ENCODE results near the gene ASB1. TPM values are rescaled to one million over a fixed set of nuclear protein-coding genes. Genes with fewer than 3 reads are reported as not detected.

Gene ASB1
- total RNA-seq, 3 donors from 2014 or later, result 11.2 to 18.7 (median 18.4) TPM

DNA sequence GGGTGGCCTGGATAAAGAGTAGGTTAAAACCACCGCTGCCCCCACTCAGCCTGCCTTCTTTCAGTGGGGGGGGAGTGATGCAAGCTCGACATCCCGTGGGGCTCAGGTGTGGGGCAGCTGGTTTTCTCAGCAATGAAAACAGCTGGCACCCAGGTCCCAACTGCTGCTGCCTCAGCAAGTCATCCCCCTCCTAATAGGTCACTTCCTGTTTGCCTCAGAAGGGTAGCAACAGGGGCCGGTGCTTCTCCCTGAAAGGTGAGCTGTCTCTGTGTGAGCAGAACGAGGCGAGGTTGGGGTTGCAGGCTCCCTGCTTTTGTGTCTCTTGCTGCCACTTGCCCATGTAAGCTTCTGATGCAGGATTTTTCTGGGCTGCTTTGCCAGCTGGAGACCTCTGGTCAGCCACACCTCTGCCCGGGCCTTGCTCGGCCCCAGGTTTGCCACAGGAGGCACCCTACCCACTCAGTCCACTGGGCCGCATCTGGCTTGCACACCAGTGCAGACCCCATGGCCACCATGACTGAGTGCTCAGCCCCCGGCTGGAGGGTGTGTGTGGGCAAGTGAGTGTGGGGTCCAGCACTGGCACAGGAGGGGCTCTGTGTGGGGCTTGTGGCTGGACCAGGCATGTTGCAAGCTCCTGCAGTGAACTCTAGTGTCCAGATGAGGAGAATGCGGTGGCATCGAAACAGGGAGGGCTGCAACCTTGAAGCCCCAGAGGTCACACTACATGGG, 11.5 kb upstream of the ASB1 start:
- Histone ChIP-seq H3K27me3 (no peaks in the 10 kb centered on the region), H3K36me3 (no peaks in the 10 kb centered on the region), H3K9me3 (peaks cover 0 to 4% of the 10 kb centered on the region in 2 donors), H3K4me1 (no peaks in the 10 kb centered on the region), H3K27ac (no peak overlapping the region), H3K4me3 (no peak overlapping the region)
- no peak for TF ChIP-seq POLR2A (IDR thresholded peaks at IDR 0.05)
- no peak for TF ChIP-seq POLR2AphosphoS5 (IDR thresholded peaks at IDR 0.05)
- TF ChIP-seq, protein P1, sequence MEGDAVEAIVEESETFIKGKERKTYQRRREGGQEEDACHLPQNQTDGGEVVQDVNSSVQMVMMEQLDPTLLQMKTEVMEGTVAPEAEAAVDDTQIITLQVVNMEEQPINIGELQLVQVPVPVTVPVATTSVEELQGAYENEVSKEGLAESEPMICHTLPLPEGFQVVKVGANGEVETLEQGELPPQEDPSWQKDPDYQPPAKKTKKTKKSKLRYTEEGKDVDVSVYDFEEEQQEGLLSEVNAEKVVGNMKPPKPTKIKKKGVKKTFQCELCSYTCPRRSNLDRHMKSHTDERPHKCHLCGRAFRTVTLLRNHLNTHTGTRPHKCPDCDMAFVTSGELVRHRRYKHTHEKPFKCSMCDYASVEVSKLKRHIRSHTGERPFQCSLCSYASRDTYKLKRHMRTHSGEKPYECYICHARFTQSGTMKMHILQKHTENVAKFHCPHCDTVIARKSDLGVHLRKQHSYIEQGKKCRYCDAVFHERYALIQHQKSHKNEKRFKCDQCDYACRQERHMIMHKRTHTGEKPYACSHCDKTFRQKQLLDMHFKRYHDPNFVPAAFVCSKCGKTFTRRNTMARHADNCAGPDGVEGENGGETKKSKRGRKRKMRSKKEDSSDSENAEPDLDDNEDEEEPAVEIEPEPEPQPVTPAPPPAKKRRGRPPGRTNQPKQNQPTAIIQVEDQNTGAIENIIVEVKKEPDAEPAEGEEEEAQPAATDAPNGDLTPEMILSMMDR (IDR thresholded peaks at IDR 0.05), result no peak
- no peak for DNase-seq (ENCODE audit: low spot score in 2 of 2)
- intact Hi-C loops (cut with DNase I; ENCODE audit: low total_unique reads), result no loop called here

DNA sequence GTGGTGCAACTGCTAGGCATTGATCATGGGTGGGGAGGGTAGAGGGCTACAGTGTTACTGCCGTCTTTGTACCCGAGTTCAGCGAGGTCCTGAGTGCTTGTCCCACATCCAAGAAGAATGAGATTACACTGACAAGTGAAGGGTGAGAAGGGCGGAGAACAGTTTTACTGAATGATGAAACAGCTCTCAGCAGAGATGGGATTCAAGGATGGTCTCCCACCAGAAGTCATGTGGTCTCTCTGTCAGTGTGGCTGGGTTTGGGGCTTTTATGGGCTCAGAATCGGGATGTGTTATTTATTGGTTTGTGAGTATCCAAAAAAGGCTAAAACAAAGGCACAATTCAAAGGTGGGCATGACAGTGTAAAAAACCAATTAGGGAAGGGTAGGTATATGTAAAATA, 10.8 kb upstream of the ASB1 start:
- TF ChIP-seq, protein P1 (IDR thresholded peaks at IDR 0.05), result no peak
- TF ChIP-seq POLR2A (IDR thresholded peaks at IDR 0.05) (no peak), POLR2AphosphoS5 (IDR thresholded peaks at IDR 0.05) (no peak)
- DNase-seq (ENCODE audit: low spot score in 2 of 2), result no peak
- Histone ChIP-seq H3K4me3 (no peak overlapping the region), H3K4me1 (no peaks in the 10 kb centered on the region), H3K36me3 (no peaks in the 10 kb centered on the region), H3K9me3 (peaks cover 0 to 4% of the 10 kb centered on the region in 2 donors), H3K27ac (no peak overlapping the region), H3K27me3 (no peaks in the 10 kb centered on the region)
- intact Hi-C loops (cut with DNase I; ENCODE audit: low total_unique reads), result no loop called here

DNA sequence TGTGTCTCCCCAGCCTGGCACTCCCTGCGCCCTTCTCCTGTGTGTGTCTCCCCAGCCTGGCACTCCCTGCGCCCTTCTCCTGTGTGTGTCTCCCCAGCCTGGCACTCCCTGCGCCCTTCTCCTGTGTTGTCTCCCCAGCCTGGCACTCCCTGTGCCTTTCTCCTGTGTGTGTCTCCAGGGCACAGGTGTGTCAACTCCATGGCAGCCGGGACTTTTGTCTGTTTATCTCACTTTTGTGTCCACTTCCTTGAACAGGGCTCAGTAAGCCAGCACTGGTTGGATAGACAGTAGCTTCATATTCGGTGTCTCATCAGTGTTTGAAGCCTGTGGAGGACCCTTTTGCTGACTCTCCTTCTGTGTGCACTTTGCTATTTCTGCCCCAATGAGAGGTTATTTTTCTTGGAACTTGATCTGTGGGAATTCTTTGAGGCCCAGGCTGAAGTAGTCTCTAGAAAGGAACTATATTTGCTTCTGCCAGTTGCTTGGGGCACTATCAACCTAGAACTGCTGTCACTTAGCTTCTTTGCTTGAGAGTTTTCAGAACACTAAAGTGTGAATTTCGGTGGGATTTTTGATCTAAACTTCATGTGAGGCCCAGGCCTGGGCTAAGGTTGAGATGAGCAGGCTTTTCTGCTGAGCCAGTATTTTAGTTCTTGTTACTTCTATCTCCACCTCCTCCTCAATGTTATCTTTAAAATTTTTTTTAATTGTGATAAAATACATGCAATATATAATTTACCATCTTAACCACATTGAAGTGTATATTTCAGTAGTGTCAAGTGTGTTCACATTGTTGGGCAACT, 8.3 kb upstream of the ASB1 start:
- TF ChIP-seq POLR2AphosphoS5 (IDR thresholded peaks at IDR 0.05) (no peak), POLR2A (IDR thresholded peaks at IDR 0.05) (no peak)
- TF ChIP-seq, protein P1 (IDR thresholded peaks at IDR 0.05), result no peak
- DNase-seq (ENCODE audit: low spot score in 2 of 2), result peak in 1 of 2 donors; percentile 74
- intact Hi-C loops (cut with DNase I; ENCODE audit: low total_unique reads), result no loop called here
- Histone ChIP-seq H3K4me3 (peak overlapping the region in 1 of 3 donors; percentile 15), H3K36me3 (no peaks in the 10 kb centered on the region), H3K27me3 (no peaks in the 10 kb centered on the region), H3K4me1 (no peaks in the 10 kb centered on the region), H3K9me3 (peaks cover 0 to 4% of the 10 kb centered on the region in 2 donors), H3K27ac (peak overlapping the region; percentile 68 to 72)

DNA sequence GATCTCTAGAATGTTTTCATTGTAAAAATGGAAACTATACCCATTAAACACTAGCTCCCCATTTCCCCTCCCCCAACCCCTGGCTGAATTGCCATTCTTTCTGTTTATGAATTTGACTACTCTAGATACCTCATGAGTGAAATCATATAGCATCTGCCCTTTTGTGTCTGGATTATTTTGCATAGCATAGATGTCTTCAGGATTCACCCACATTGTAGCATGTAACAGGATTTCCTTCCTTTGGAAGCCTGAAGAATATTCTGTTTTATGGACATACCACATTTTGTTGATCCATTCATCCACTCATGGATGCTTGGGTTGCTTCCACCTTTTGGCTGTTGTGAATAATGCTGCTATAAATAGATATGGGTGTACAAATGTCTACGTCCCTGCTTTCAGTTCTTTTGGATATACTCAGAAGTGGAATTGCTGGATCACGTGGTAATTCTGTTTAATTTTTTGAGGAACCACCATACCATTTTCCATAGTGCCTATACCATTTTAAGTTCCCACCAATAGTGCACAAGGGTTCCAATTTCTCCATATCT, 7.7 kb upstream of the ASB1 start:
- no peak overlapping the region for H3K4me3 ChIP-seq
- no peak overlapping the region for H3K27ac ChIP-seq
- TF ChIP-seq POLR2AphosphoS5 (IDR thresholded peaks at IDR 0.05) (no peak), POLR2A (IDR thresholded peaks at IDR 0.05) (no peak)
- TF ChIP-seq, protein P1 (IDR thresholded peaks at IDR 0.05), result no peak
- no peaks in the 10 kb centered on the region for H3K36me3 ChIP-seq
- H3K9me3 ChIP-seq, result peaks cover 0 to 4% of the 10 kb centered on the region in 2 donors
- no peaks in the 10 kb centered on the region for H3K4me1 ChIP-seq
- intact Hi-C loops (cut with DNase I; ENCODE audit: low total_unique reads), result no loop called here
- DNase-seq (ENCODE audit: low spot score in 2 of 2), result no peak
- no peaks in the 10 kb centered on the region for H3K27me3 ChIP-seq

DNA sequence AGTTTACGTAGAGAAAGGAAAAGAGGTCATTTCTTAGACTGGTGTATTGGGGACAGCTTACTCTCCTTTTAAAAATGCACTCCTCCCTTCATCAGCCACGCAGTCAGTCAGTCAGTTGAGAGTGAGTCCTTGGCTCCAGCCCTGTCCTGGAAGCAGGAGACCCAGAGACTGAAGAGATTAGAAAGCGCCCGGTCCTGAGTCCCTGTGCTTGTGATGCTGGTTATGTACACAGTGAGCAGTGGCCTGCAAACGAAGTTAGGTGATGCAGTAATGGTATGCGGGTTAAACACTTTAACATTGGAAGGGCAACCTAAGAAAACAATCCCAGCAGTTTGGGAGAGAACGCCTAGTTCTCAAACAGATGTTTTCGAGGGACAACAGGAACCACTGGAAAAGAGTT, 6.3 kb upstream of the ASB1 start:
- Histone ChIP-seq H3K27me3 (no peaks in the 10 kb centered on the region), H3K4me3 (no peak overlapping the region), H3K4me1 (no peaks in the 10 kb centered on the region), H3K9me3 (peaks cover 0 to 4% of the 10 kb centered on the region in 2 donors), H3K36me3 (no peaks in the 10 kb centered on the region), H3K27ac (peak overlapping the region; percentile 79 to 80)
- DNase-seq (ENCODE audit: low spot score in 2 of 2), result no peak
- intact Hi-C loops (cut with DNase I; ENCODE audit: low total_unique reads), result no loop called here
- TF ChIP-seq, protein P1 (IDR thresholded peaks at IDR 0.05), result no peak
- TF ChIP-seq POLR2AphosphoS5 (IDR thresholded peaks at IDR 0.05) (no peak), POLR2A (IDR thresholded peaks at IDR 0.05) (no peak)
